Gastroesophageal sphincter (tissue), 3 donors: ENCODE results near the gene BRD7.

Experiments used
- EP300 ChIP-seq: sonication (generic); formaldehyde crosslinking; IDR thresholded peaks from one replicate; pipeline ENCODE4 v1.6.1; 2017; ENCODE audit warnings: antibody characterized with exemption, mild to moderate bottlenecking
- POLR2A ChIP-seq, 2 donors: fragments of 450-650 bp; IDR thresholded peaks; one replicate each; pipeline ENCODE4 v1.6.1; 2017; ENCODE audit warnings: antibody characterized with exemption in 2 of 2, mild to moderate bottlenecking in 2 of 2, moderate library complexity in 1 of 2
- POLR2AphosphoS5 ChIP-seq: sonication (generic); formaldehyde crosslinking; IDR thresholded peaks from one replicate; pipeline ENCODE4 v1.6.1; 2017; ENCODE audit warnings: antibody characterized with exemption
- TF ChIP-seq, protein P1 (sequence below), 4 experiments: fragments of 200-600 bp in 2 of 4; fragments of 450-650 bp in 2 of 4; sonication (generic) in 1 of 4; IDR thresholded peaks; one replicate each; pipeline ENCODE4 v1.5.1; 2017 to 2019; ENCODE audit warnings: antibody characterized with exemption in 4 of 4, mild to moderate bottlenecking in 2 of 4, moderate library complexity in 2 of 4

DNA sequence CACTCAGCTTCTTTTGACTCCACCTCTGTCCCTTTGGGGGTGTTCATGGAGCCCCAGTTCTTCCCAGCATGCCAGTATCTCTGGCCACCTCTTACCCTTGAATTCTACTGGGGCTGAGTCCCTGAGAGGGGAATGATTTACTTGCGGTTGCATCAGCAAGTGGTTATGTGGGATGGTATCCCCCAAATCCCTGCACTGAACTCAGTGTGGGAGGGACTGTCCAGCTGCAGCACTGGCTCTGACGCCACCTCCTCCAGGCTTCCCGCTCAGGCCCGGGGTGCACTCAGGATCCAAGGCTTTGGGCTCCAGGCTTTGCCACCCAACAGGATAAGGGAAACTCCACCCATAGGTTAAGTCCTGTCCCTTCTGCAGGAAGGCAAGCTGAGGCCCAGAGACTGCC is 21.1 kb upstream of the BRD7 start:
- TF ChIP-seq EP300 (no peak), POLR2A (IDR thresholded peaks at IDR 0.05) (no peak), POLR2AphosphoS5 (no peak)
- TF ChIP-seq, protein P1, sequence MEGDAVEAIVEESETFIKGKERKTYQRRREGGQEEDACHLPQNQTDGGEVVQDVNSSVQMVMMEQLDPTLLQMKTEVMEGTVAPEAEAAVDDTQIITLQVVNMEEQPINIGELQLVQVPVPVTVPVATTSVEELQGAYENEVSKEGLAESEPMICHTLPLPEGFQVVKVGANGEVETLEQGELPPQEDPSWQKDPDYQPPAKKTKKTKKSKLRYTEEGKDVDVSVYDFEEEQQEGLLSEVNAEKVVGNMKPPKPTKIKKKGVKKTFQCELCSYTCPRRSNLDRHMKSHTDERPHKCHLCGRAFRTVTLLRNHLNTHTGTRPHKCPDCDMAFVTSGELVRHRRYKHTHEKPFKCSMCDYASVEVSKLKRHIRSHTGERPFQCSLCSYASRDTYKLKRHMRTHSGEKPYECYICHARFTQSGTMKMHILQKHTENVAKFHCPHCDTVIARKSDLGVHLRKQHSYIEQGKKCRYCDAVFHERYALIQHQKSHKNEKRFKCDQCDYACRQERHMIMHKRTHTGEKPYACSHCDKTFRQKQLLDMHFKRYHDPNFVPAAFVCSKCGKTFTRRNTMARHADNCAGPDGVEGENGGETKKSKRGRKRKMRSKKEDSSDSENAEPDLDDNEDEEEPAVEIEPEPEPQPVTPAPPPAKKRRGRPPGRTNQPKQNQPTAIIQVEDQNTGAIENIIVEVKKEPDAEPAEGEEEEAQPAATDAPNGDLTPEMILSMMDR (IDR thresholded peaks at IDR 0.05), result no peak
